Measurements from ENCODE around the gene BNC2.

The BNC2 gene

GRCh38 chr9:16661816-16662215, 208.7 kb downstream of the BNC2 start:
- no peak for DNase-seq

- DNase-seq, result no peak
These were observed 211.4 kb downstream of the BNC2 start for GRCh38 chr9:16659096-16659495.

DNA sequence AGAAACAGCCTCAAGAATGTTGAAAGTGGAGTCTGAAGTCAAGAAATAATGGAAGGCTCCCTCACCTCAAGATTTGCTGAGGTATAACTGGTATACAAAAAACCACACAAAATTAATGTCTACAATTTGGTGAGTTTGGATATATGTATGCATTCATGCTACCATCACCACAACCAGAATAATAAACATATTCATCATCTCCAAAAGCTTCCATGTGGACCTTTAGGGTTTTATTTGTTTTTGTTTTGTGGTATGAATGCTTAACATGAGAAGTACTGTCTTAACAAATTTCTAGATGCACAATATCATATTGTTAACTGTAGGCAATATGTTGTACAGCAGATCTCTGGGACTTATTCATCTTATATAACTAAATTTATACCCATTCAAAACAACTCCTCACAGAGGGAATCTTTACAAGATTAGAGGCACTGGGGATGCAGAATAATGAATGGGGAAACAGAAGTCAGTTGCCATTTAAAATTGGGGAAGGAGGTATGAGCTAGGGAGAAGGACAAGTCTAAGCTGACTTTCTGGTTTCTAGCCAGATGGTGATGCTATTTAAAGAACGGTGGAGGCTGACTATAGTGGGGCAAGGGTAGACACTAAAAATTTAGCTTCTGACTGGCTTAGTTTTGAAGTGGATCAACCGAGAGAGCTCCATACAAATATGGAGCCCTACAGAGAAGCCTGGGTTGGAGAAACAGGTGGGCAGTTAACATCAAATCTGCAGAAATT, 213.9 kb downstream of the BNC2 start:
- DNase-seq, result no peak

- no peak for DNase-seq
These were observed 215.8 kb downstream of the BNC2 start for GRCh38 chr9:16654596-16655126.

- DNase-seq, result no peak
These were observed 216.7 kb downstream of the BNC2 start for GRCh38 chr9:16653491-16654399.

GRCh38 chr9:16652582-16652981, 217.9 kb downstream of the BNC2 start:
- no peak for DNase-seq

GRCh38 chr9:16651446-16651964, 219.0 kb downstream of the BNC2 start:
- DNase-seq, result no peak

DNA sequence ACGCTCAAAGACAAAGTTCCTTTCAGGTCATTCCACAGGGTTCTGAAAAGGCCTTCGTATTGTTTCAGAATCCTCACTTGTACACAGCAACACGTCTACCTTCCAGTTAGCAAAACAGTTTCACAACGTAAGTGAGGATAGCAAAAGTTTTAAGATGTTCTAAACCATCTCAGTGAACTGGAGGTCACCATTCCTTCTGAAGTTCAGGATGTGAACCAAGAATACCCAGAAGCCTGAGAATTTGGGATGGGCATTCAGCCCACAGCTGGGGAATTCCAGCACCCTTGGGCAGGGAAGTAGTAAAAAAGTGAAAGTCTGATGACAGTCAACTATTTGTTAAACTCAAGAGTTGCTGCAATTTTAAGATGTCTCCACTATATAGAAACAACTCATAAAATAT, 224.5 kb downstream of the BNC2 start:
- no peak for DNase-seq

- DNase-seq, result no peak
These were observed 227.9 kb downstream of the BNC2 start for GRCh38 chr9:16642421-16643109.

DNA sequence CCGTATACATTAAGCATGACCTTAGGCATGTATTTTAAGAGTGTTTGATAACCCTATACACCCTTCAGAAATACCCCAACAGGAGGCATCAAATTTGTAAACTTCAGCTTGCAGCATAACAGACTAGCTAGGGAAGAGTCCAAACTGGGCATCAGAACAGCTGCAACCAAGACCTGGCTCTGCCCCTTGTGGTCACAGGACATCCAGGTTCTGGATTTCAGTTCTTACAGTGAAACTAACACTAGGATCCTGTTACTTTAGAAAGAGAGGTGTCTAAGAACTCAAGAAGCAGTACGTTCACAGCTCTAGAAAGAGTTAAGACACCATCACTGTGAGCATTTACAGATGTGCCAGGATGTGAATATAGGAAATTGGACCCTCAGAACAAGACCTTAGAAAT, 229.8 kb downstream of the BNC2 start:
- no peak for DNase-seq

GRCh38 chr9:16639644-16640043, 230.8 kb downstream of the BNC2 start:
- DNase-seq, result no peak

DNA sequence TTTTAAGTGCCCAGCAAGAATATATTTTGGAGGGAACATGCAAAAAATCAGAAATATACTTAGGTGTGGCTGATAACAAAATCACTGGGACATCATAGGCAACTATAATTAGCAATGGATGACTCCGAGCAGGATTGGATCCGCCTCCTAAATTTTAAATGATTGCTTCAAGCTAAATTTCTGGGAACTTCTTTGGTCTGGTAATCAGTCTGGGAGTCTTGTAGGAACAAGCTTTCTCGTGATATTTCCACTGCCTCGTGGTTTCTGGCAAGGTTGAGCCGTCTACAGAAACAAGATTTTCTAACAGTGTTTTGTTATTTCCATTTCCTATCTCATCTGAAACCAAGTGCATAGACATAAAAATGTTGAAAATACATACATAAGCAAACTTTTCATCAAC, 232.6 kb downstream of the BNC2 start:
- no peak for DNase-seq

DNA sequence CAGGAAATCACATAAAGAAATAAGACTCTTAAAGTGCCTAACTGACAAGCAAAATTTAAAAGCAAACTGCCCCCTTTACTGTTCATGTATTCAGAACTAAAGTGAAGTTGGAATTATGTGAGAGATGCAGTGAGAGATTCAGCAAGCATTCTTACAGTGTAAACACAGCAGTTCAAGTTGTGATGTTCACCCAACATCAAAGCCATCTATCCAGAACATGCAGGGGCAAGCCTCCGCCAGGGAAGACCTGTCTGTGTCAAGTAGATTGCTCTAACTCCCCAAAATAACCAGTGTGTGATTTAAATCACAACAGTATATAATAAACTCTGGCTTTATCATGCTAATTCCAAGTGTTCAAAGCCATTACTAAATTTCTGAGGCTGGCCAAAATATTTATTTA, 233.3 kb downstream of the BNC2 start:
- DNase-seq, result no peak

DNA sequence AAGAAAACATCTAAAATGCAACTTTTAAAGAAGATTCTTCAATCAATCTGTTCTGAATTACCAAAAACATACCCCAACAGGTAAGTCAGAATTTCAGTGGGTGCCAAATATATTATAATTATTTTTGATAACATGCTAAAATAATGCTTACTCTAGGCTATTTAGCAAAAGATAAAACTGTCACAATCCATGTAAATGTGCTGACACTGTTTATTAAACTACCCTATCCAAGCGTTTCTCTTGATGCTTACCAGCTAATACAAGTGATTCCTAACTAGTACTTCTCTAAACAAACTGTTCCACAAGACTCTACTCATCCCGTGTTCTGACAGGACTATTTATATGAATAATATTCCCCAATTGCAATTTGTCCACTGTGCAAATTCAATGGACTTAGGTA, 236.7 kb downstream of the BNC2 start:
- no peak for DNase-seq

DNA sequence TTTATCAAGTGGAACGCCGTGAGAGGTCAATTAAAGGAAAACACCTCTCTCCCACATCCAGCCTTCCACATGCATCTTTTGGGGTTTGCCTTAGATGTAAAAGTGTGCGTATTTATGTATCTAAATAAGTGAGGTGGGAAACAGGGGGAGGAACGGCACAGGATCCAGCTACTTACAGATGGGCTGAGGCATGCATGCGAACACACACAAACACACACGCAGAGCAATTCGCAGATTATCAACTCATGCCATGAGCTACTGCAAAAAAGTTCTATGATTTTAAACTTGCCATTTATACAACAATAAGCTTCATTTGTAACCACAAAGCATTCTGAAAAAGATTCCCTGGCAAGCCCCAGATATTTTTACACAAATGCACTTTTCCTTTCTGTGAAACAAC, 242.1 kb downstream of the BNC2 start:
- DNase-seq, result no peak

- DNase-seq, result no peak
These were observed 242.5 kb downstream of the BNC2 start for GRCh38 chr9:16627967-16628366.

DNA sequence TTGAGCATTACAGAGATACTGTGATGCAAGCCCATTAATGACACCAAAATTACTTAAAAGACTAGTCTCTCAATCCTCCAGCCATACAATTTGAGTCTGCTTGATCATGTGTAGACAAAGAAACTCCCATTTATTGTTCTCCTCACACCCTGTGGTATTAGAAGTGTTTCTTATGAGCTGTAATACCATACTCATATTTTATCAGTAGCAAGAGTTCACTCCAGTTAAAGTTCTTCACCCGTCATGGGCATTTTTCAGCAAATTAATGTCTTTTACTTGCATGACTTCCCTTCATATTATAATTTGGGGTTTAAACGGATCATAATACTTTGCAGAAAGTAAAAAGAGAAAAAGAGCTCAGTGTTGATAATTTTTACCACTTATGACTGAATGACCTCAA, 242.9 kb downstream of the BNC2 start:
- no peak for DNase-seq

DNA sequence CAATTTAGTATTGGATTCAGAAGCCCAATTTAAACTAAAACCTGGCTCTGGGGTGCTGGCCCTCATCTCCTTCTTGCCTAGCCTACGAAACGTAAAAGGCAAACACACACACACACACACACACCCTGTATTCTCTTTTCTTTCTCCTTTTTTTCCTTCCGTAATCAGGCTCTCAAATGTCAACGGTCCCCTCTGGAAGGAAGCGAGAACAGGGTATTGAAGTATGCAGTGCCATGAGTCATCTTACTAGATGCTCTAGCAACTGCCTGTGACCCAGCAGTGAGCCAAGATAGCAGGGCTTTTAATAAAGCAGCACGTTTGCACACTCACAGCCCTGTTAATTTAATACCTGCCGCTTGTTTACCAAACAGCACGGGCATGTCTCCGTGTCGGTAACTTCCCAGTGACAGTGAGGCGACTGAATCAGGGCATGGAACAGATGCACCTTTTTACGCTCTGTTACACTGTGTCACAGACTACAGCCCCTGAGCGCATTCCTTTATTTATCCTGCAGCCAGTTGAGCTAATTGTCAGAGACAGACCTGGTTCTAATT, 243.8 kb downstream of the BNC2 start:
- DNase-seq, result no peak

DNA sequence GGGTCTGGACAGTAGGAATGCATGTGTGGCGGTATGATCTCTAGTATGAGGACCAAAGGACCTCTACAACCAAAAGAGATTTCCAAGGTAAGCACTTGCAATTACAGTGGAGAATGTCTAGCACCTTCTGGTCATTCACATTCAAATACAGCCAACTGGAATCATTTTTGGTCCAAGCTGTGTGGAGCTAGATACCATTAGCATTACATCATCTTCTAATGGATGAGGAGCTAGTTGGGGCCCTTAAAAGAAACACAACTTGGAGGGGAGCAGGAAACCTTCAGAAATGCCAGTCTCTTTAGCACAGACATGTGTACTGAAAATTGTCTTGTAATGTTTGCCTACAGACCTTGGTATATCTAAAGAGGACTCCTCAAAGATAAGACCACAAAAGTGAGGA, 244.7 kb downstream of the BNC2 start:
- no peak for DNase-seq

DNA sequence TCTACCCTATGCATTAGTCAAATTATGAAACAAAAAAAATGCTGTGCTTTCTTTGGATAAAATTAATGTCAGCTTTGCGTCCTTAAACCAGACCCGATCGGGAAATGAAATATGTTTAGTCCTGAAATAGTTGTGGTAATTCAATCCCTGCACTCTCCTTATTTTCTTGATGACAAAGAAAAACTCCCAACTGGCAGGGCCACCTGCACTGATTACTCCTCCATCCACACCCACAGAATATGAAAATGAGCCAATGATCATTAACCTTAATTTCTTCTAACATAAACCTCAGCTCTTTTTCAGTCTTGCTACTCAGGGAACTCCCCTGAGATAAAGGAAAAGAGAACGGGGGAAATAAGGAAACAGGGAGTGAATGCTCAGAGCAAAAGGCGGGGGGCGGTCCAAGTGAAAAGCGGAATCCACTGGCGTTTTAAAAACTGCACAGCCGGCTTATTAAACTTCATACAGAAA, 245.3 kb downstream of the BNC2 start:
- DNase-seq, result no peak

- DNase-seq, result no peak
These were observed 245.7 kb downstream of the BNC2 start for GRCh38 chr9:16624744-16625117.

DNA sequence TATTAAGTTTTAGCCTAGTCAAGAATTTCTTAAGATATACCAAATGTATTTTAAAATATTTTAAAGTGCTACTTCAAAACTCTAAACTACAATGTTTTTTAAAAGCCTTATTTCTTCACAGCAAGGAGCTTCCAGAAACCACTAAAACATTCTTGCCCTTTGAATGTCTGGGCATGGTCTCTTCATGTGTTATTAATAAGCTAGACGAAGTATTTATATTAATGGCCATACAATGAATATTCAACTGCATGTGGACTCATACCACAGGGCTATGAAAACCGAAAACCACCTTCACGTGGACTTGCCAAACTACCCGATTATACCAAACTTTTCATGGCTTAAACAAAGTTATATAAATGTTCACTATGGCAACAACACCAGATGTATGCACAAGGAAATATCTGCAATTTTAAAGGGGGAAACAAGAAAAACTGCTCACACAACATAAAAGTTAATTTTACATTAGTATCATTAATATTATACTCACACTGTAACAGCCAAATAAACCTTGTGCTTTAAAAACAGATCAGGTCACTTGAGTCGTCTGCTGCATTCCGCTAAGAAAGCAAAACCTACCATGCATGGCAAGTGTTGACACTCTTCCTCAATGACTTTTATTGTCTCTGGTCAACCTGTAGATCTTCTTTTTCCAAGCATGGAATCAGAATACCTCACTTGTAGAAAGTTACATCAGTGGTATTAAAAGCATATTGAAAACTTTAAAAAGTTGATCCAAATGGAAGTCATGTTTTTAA, 246.3 kb downstream of the BNC2 start:
- no peak for DNase-seq
